A172 (cell line): ENCODE data around the gene CCT6B. TPM values are rescaled to one million over a fixed set of nuclear protein-coding genes. Genes with fewer than 3 reads are reported as not detected.
"Not testable (repeated sequence)": the region's sequence is repeated elsewhere in the genome, so short reads cannot be mapped to it uniquely, and the experiment has no call there.

ENCODE experiments used
- DNase-seq: peaks from one replicate; pipeline ENCODE4 v3.0.0-alpha.2; 2015; ENCODE audit warnings: low spot score
- total RNA-seq: library from RNA; depleted of rRNA; stranded (reverse); fragments of >200 nt; shearing (Covaris generic); gene quantifications from 2 replicates; pipeline ENCODE4 v1.2.3, GENCODE V29; 2014

Gene CCT6B
- total RNA-seq, 1 experiment from 2014 or later: 5.0 TPM

- DNase-seq: peak; percentile 76
Measured at GRCh38 chr17:34980681-34981537, 19.6 kb upstream of the CCT6B start.

GRCh38 chr17:34980353-34980680, 19.1 kb upstream of the CCT6B start, which contains the start of gene LIG3:
Gene LIG3, plus strand, starts transcription at chr17:34980512. Its CDS starts 2,494 bp downstream, at chr17:34983006.
- DNase-seq: peak; percentile 92

- DNase-seq: peak; percentile 11
Measured at GRCh38 chr17:34979650-34980352, 18.5 kb upstream of the CCT6B start.

GRCh38 chr17:34979153-34979552, 17.9 kb upstream of the CCT6B start:
- DNase-seq: no peak

- no peak for DNase-seq
Measured at GRCh38 chr17:34974794-34975785, 13.8 kb upstream of the CCT6B start.

GRCh38 chr17:34974179-34974578, 12.9 kb upstream of the CCT6B start:
- no peak for DNase-seq

- DNase-seq: no peak
Measured at GRCh38 chr17:34958438-34958837, 2.8 kb downstream of the CCT6B start.

GRCh38 chr17:34950780-34951179, 10.5 kb downstream of the CCT6B start:
- DNase-seq: not testable (repeated sequence)

GRCh38 chr17:34930283-34930682, 31.0 kb downstream of the CCT6B start:
- no peak for DNase-seq

- no peak for DNase-seq
Measured at GRCh38 chr17:34926661-34927060, 34.6 kb downstream of the CCT6B start.

- no peak for DNase-seq
Measured at GRCh38 chr17:34920676-34921075, 40.6 kb downstream of the CCT6B start.

GRCh38 chr17:34917381-34917780, 43.9 kb downstream of the CCT6B start:
- DNase-seq: no peak

GRCh38 chr17:34916120-34916519, 45.1 kb downstream of the CCT6B start:
- no peak for DNase-seq

- DNase-seq: no peak
Measured at GRCh38 chr17:34913001-34913400, 48.3 kb downstream of the CCT6B start.

- DNase-seq: no peak
Measured at GRCh38 chr17:34909040-34909439, 52.2 kb downstream of the CCT6B start.

- no peak for DNase-seq
Measured at GRCh38 chr17:34902831-34903547, 58.3 kb downstream of the CCT6B start.

- DNase-seq: no peak
Measured at GRCh38 chr17:34899643-34900291, 61.5 kb downstream of the CCT6B start.

- no peak for DNase-seq
Measured at GRCh38 chr17:34895383-34895782, 65.9 kb downstream of the CCT6B start.

- DNase-seq: no peak
Measured at GRCh38 chr17:34894964-34895363, 66.3 kb downstream of the CCT6B start.

GRCh38 chr17:34892461-34893249, 68.6 kb downstream of the CCT6B start:
- peak; percentile 10 for DNase-seq
